ENCODE measurements around the gene CCNL2.

- TF ChIP-seq EZH2 (IDR thresholded peaks at IDR 0.05) (no peak), POLR2AphosphoS5 (IDR thresholded peaks at IDR 0.05; ENCODE audit: borderline replicate concordance, low read depth, low read length) (no peak)
These were observed 52.0 kb downstream of the CCNL2 start for GRCh38 chr1:1347026-1347595.
